GM12878 (cell line): ENCODE results near the gene ANTXR1. TPM values are rescaled to one million over a fixed set of nuclear protein-coding genes. Genes with fewer than 3 reads are reported as not detected.

Source experiments
- ASH2L ChIP-seq: fragments of 300-600, 200-600 bp; sonication (generic); IDR thresholded peaks from 2 replicates; pipeline ENCODE4 v1.6.1; 2017; ENCODE audit warnings: low read depth, mild to moderate bottlenecking, borderline replicate concordance
- ATF7 ChIP-seq: fragments of 450-650 bp; IDR thresholded peaks from 2 replicates; pipeline ENCODE4 v1.6.1; 2016; ENCODE audit warnings: low read depth, mild to moderate bottlenecking
- CBFB ChIP-seq: IDR thresholded peaks from 2 replicates; pipeline ENCODE4 v1.6.1; 2016; ENCODE audit warnings: antibody characterized with exemption, low read depth
- HDAC6 ChIP-seq: fragments of 200-600 bp; sonication (generic); IDR thresholded peaks from one replicate; pipeline ENCODE4 v1.8.0; 2017; ENCODE audit warnings: antibody characterized with exemption; ENCODE audit not compliant: unreplicated experiment
- PRDM15 ChIP-seq: fragments of 450-650 bp; formaldehyde crosslinking; IDR thresholded peaks from 2 replicates; pipeline ENCODE4 v1.4.0; 2020; ENCODE audit warnings: mild to moderate bottlenecking, moderate library complexity
- RELA ChIP-seq: fragments of 450-650 bp; IDR thresholded peaks from 2 replicates; pipeline ENCODE4 v1.8.0; 2014; ENCODE audit warnings: borderline replicate concordance; ENCODE audit not compliant: partially characterized antibody
- STAT1 ChIP-seq: fragments of 450-650 bp; conservative IDR thresholded peaks from 2 replicates; pipeline ENCODE4 v1.6.1; 2014; ENCODE audit warnings: antibody characterized with exemption, mild to moderate bottlenecking
- STAT3 ChIP-seq: IDR thresholded peaks from 2 replicates; pipeline ENCODE4 v1.6.1; 2011; ENCODE audit warnings: low read depth, low read length, improper control_type of control experiment
- TCF7 ChIP-seq: IDR thresholded peaks from 2 replicates; pipeline ENCODE4 v1.6.1; 2014; ENCODE audit warnings: antibody characterized with exemption, borderline replicate concordance
- ZZZ3 ChIP-seq: IDR thresholded peaks from 2 replicates; pipeline ENCODE4 v1.6.1; 2011; ENCODE audit warnings: low read depth; ENCODE audit not compliant: control insufficient read depth, insufficient read length
- polyA plus RNA-seq, 11 experiments: library from polyadenylated mRNA; depleted of rRNA in 4 of 11; unstranded in 6 of 11; stranded (reverse) in 5 of 11; fragments of >200 nt; fragmentation: Nextera tagmentation in 4 of 11; fragmentation: Illumina TruSeq in 1 of 11; extraction: Ambion mirVana in 4 of 11; extraction: Trizol in 1 of 11; gene quantifications; 1 replicate in 1 of 11; 2 replicates in 10 of 11; pipeline versions ENCODE4 v1.2.1 to v1.2.3, GENCODE V29; 2011 to 2016; ENCODE audit warnings: inconsistent platforms in 2 of 11, missing spikeins in 2 of 11, low read depth in 1 of 11
- total RNA-seq, 4 experiments: library from RNA; depleted of rRNA in 3 of 4; stranded (reverse); fragments of >200 nt in 3 of 4; fragmentation: Illumina TruSeq in 1 of 4; extraction: Trizol in 1 of 4; gene quantifications; 2 replicates each; pipeline versions ENCODE4 v1.2.1 to v1.2.3, GENCODE V29; 2013 to 2021
- TF ChIP-seq, protein P1 (sequence below): fragments of 150-350 bp; IDR thresholded peaks from 2 replicates; pipeline ENCODE4 v1.6.1; 2014; ENCODE audit warnings: mild to moderate bottlenecking, low read depth, low read length
- TF ChIP-seq, protein P2 (sequence below): IDR thresholded peaks from 2 replicates; pipeline ENCODE4 v1.6.1; 2012; ENCODE audit warnings: low read depth, low read length, improper control_type of control experiment

ANTXR1 gene
- total and polyA plus RNA-seq, 10 of the 15 experiments (the other 5 are each of a cell fraction or from before 2014, with no cell fraction given), result 0.09 to 0.26 TPM; not detected in 8

- TF ChIP-seq STAT1 (no peak), RELA (no peak), TCF7 (no peak), CBFB (no peak), STAT3 (no peak), PRDM15 (CRISPR knock-in tag) (no peak), HDAC6 (no peak), ASH2L (no peak), ATF7 (no peak), ZZZ3 (no peak)
- TF ChIP-seq, protein P1, sequence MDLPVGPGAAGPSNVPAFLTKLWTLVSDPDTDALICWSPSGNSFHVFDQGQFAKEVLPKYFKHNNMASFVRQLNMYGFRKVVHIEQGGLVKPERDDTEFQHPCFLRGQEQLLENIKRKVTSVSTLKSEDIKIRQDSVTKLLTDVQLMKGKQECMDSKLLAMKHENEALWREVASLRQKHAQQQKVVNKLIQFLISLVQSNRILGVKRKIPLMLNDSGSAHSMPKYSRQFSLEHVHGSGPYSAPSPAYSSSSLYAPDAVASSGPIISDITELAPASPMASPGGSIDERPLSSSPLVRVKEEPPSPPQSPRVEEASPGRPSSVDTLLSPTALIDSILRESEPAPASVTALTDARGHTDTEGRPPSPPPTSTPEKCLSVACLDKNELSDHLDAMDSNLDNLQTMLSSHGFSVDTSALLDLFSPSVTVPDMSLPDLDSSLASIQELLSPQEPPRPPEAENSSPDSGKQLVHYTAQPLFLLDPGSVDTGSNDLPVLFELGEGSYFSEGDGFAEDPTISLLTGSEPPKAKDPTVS, result no peak
- TF ChIP-seq, protein P2, sequence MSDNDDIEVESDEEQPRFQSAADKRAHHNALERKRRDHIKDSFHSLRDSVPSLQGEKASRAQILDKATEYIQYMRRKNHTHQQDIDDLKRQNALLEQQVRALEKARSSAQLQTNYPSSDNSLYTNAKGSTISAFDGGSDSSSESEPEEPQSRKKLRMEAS, result no peak
- TF ChIP-seq, all 136 proteins: peak for 0
Observed at GRCh38 chr2:69177785-69178636, 165.0 kb downstream of the ANTXR1 start (continued).
